ENCODE data around the gene PRKD1.

PRKD1 gene

GRCh38 chr14:29629839-29630238 lies 297.8 kb downstream of the PRKD1 start:
- ChIA-PET POLR2A (no interaction called here), CTCF (no interaction called here)

GRCh38 chr14:29627137-29627536 lies 300.5 kb downstream of the PRKD1 start:
- no peak overlapping the region for H3K27ac ChIP-seq (ENCODE audit: insufficient read depth in 1 of 2, low read depth in 1 of 2, low read length in 2 of 2, poor library complexity in 1 of 2, severe bottlenecking in 2 of 2)
- no peaks in the 10 kb centered on the region for H3K4me1 ChIP-seq (ENCODE audit: control extremely low read depth in 1 of 4, control insufficient read depth in 4 of 4, insufficient read depth in 4 of 4, low read length in 3 of 4)
- H3K9me3 ChIP-seq (ENCODE audit: control extremely low read depth in 1 of 5, control insufficient read depth in 4 of 5, insufficient read depth in 2 of 5, low read depth in 1 of 5, low read length in 4 of 5), result no peaks in the 10 kb centered on the region
- CTCF ChIA-PET, result no interaction called here
- H3K36me3 ChIP-seq (ENCODE audit: control insufficient read depth in 4 of 4, insufficient read depth in 4 of 4, low read length in 3 of 4), result no peaks in the 10 kb centered on the region
- H3K27me3 ChIP-seq (replicated peaks in 2 of 5; ENCODE audit: control insufficient read depth in 4 of 5, insufficient read depth in 5 of 5, low read length in 4 of 5), result no peaks in the 10 kb centered on the region
- DNase-seq, result no peak
- WGBS (ENCODE audit: insufficient coverage), result 100% methylated on average over 1 of the region's 3 CpGs
- POLR2A ChIA-PET, result no interaction called here
- no peak overlapping the region for H3K4me3 ChIP-seq (ENCODE audit: control insufficient read depth in 1 of 7, extremely low read depth in 1 of 7, insufficient read depth in 4 of 7, low read depth in 2 of 7, low read length in 6 of 7)

More at GRCh38 chr14:29629839-29630238, 297.8 kb downstream of the PRKD1 start:
- Histone ChIP-seq H3K27me3 (replicated peaks in 2 of 5; ENCODE audit: control insufficient read depth in 4 of 5, insufficient read depth in 5 of 5, low read length in 4 of 5) (no peaks in the 10 kb centered on the region), H3K9me3 (ENCODE audit: control extremely low read depth in 1 of 5, control insufficient read depth in 4 of 5, insufficient read depth in 2 of 5, low read depth in 1 of 5, low read length in 4 of 5) (no peaks in the 10 kb centered on the region), H3K4me1 (ENCODE audit: control extremely low read depth in 1 of 4, control insufficient read depth in 4 of 4, insufficient read depth in 4 of 4, low read length in 3 of 4) (no peaks in the 10 kb centered on the region), H3K27ac (ENCODE audit: insufficient read depth in 1 of 2, low read depth in 1 of 2, low read length in 2 of 2, poor library complexity in 1 of 2, severe bottlenecking in 2 of 2) (no peak overlapping the region), H3K4me3 (ENCODE audit: control insufficient read depth in 1 of 7, extremely low read depth in 1 of 7, insufficient read depth in 4 of 7, low read depth in 2 of 7, low read length in 6 of 7) (no peak overlapping the region), H3K36me3 (ENCODE audit: control insufficient read depth in 4 of 4, insufficient read depth in 4 of 4, low read length in 3 of 4) (no peaks in the 10 kb centered on the region)
- no peak for DNase-seq

- WGBS (ENCODE audit: insufficient coverage), result no CpG with 5 or more reads among the region's 4 CpGs
Observed at GRCh38 chr14:29618323-29619067, 309.2 kb downstream of the PRKD1 start.

GRCh38 chr14:29616922-29617321 lies 310.7 kb downstream of the PRKD1 start:
- no peak overlapping the region for H3K27ac ChIP-seq (ENCODE audit: insufficient read depth in 1 of 2, low read depth in 1 of 2, low read length in 2 of 2, poor library complexity in 1 of 2, severe bottlenecking in 2 of 2)
- H3K9me3 ChIP-seq (ENCODE audit: control extremely low read depth in 1 of 5, control insufficient read depth in 4 of 5, insufficient read depth in 2 of 5, low read depth in 1 of 5, low read length in 4 of 5), result no peaks in the 10 kb centered on the region
- H3K36me3 ChIP-seq (ENCODE audit: control insufficient read depth in 4 of 4, insufficient read depth in 4 of 4, low read length in 3 of 4), result no peaks in the 10 kb centered on the region
- POLR2A ChIA-PET, result no interaction called here
- CTCF ChIA-PET, result no interaction called here
- no peak overlapping the region for H3K4me3 ChIP-seq (ENCODE audit: control insufficient read depth in 1 of 7, extremely low read depth in 1 of 7, insufficient read depth in 4 of 7, low read depth in 2 of 7, low read length in 6 of 7)
- H3K27me3 ChIP-seq (replicated peaks in 2 of 5; ENCODE audit: control insufficient read depth in 4 of 5, insufficient read depth in 5 of 5, low read length in 4 of 5), result no peaks in the 10 kb centered on the region
- H3K4me1 ChIP-seq (ENCODE audit: control extremely low read depth in 1 of 4, control insufficient read depth in 4 of 4, insufficient read depth in 4 of 4, low read length in 3 of 4), result no peaks in the 10 kb centered on the region
- no peak for DNase-seq

More at GRCh38 chr14:29618323-29619067, 309.2 kb downstream of the PRKD1 start:
- POLR2A ChIA-PET, result no interaction called here
- H3K36me3 ChIP-seq (ENCODE audit: control insufficient read depth in 4 of 4, insufficient read depth in 4 of 4, low read length in 3 of 4), result no peaks in the 10 kb centered on the region
- CTCF ChIA-PET, result interaction anchor here (0.5 to 0.6 kb wide), 2 partner anchors 37 to 945 kb away, joined by 3 read pairs; no protein-coding TSS in a partner anchor
- H3K4me3 ChIP-seq (ENCODE audit: control insufficient read depth in 1 of 7, extremely low read depth in 1 of 7, insufficient read depth in 4 of 7, low read depth in 2 of 7, low read length in 6 of 7), result no peak overlapping the region
- no peak for DNase-seq
- H3K4me1 ChIP-seq (ENCODE audit: control extremely low read depth in 1 of 4, control insufficient read depth in 4 of 4, insufficient read depth in 4 of 4, low read length in 3 of 4), result no peaks in the 10 kb centered on the region
- H3K9me3 ChIP-seq (ENCODE audit: control extremely low read depth in 1 of 5, control insufficient read depth in 4 of 5, insufficient read depth in 2 of 5, low read depth in 1 of 5, low read length in 4 of 5), result no peaks in the 10 kb centered on the region
- no peak overlapping the region for H3K27ac ChIP-seq (ENCODE audit: insufficient read depth in 1 of 2, low read depth in 1 of 2, low read length in 2 of 2, poor library complexity in 1 of 2, severe bottlenecking in 2 of 2)
- no peaks in the 10 kb centered on the region for H3K27me3 ChIP-seq (replicated peaks in 2 of 5; ENCODE audit: control insufficient read depth in 4 of 5, insufficient read depth in 5 of 5, low read length in 4 of 5)

- CTCF ChIA-PET, result no interaction called here
Observed at GRCh38 chr14:29608861-29609260, 318.8 kb downstream of the PRKD1 start.

GRCh38 chr14:29607169-29607568 lies 320.5 kb downstream of the PRKD1 start:
- peak in 1 of 3 donors; percentile 4 for DNase-seq
- no peaks in the 10 kb centered on the region for H3K9me3 ChIP-seq (ENCODE audit: control extremely low read depth in 1 of 5, control insufficient read depth in 4 of 5, insufficient read depth in 2 of 5, low read depth in 1 of 5, low read length in 4 of 5)
- no peaks in the 10 kb centered on the region for H3K4me1 ChIP-seq (ENCODE audit: control extremely low read depth in 1 of 4, control insufficient read depth in 4 of 4, insufficient read depth in 4 of 4, low read length in 3 of 4)
- ChIA-PET POLR2A (no interaction called here), CTCF (no interaction called here)
- no peak overlapping the region for H3K27ac ChIP-seq (ENCODE audit: insufficient read depth in 1 of 2, low read depth in 1 of 2, low read length in 2 of 2, poor library complexity in 1 of 2, severe bottlenecking in 2 of 2)
- H3K4me3 ChIP-seq (ENCODE audit: control insufficient read depth in 1 of 7, extremely low read depth in 1 of 7, insufficient read depth in 4 of 7, low read depth in 2 of 7, low read length in 6 of 7), result no peak overlapping the region
- H3K27me3 ChIP-seq (replicated peaks in 2 of 5; ENCODE audit: control insufficient read depth in 4 of 5, insufficient read depth in 5 of 5, low read length in 4 of 5), result no peaks in the 10 kb centered on the region
- no peaks in the 10 kb centered on the region for H3K36me3 ChIP-seq (ENCODE audit: control insufficient read depth in 4 of 4, insufficient read depth in 4 of 4, low read length in 3 of 4)
- WGBS (ENCODE audit: insufficient coverage), result 93% methylated on average over 4 of the region's 5 CpGs

More at GRCh38 chr14:29608861-29609260, 318.8 kb downstream of the PRKD1 start:
- no peaks in the 10 kb centered on the region for H3K9me3 ChIP-seq (ENCODE audit: control extremely low read depth in 1 of 5, control insufficient read depth in 4 of 5, insufficient read depth in 2 of 5, low read depth in 1 of 5, low read length in 4 of 5)
- H3K27me3 ChIP-seq (replicated peaks in 2 of 5; ENCODE audit: control insufficient read depth in 4 of 5, insufficient read depth in 5 of 5, low read length in 4 of 5), result no peaks in the 10 kb centered on the region
- no peak for DNase-seq
- no peaks in the 10 kb centered on the region for H3K4me1 ChIP-seq (ENCODE audit: control extremely low read depth in 1 of 4, control insufficient read depth in 4 of 4, insufficient read depth in 4 of 4, low read length in 3 of 4)
- no peak overlapping the region for H3K4me3 ChIP-seq (ENCODE audit: control insufficient read depth in 1 of 7, extremely low read depth in 1 of 7, insufficient read depth in 4 of 7, low read depth in 2 of 7, low read length in 6 of 7)
- WGBS (ENCODE audit: insufficient coverage), result no CpG with 5 or more reads among the region's 2 CpGs
- no peak overlapping the region for H3K27ac ChIP-seq (ENCODE audit: insufficient read depth in 1 of 2, low read depth in 1 of 2, low read length in 2 of 2, poor library complexity in 1 of 2, severe bottlenecking in 2 of 2)
- H3K36me3 ChIP-seq (ENCODE audit: control insufficient read depth in 4 of 4, insufficient read depth in 4 of 4, low read length in 3 of 4), result no peaks in the 10 kb centered on the region
- POLR2A ChIA-PET, result no interaction called here

- no peaks in the 10 kb centered on the region for H3K9me3 ChIP-seq (ENCODE audit: control extremely low read depth in 1 of 5, control insufficient read depth in 4 of 5, insufficient read depth in 2 of 5, low read depth in 1 of 5, low read length in 4 of 5)
- DNase-seq, result no peak
- ChIA-PET POLR2A (no interaction called here), CTCF (no interaction called here)
- no peaks in the 10 kb centered on the region for H3K4me1 ChIP-seq (ENCODE audit: control extremely low read depth in 1 of 4, control insufficient read depth in 4 of 4, insufficient read depth in 4 of 4, low read length in 3 of 4)
- no peak overlapping the region for H3K4me3 ChIP-seq (ENCODE audit: control insufficient read depth in 1 of 7, extremely low read depth in 1 of 7, insufficient read depth in 4 of 7, low read depth in 2 of 7, low read length in 6 of 7)
- no peaks in the 10 kb centered on the region for H3K36me3 ChIP-seq (ENCODE audit: control insufficient read depth in 4 of 4, insufficient read depth in 4 of 4, low read length in 3 of 4)
- no peaks in the 10 kb centered on the region for H3K27me3 ChIP-seq (replicated peaks in 2 of 5; ENCODE audit: control insufficient read depth in 4 of 5, insufficient read depth in 5 of 5, low read length in 4 of 5)
- WGBS (ENCODE audit: insufficient coverage), result no CpG with 5 or more reads among the region's 3 CpGs
- H3K27ac ChIP-seq (ENCODE audit: insufficient read depth in 1 of 2, low read depth in 1 of 2, low read length in 2 of 2, poor library complexity in 1 of 2, severe bottlenecking in 2 of 2), result no peak overlapping the region
Observed at GRCh38 chr14:29603696-29604095, 324.0 kb downstream of the PRKD1 start.

All from common myeloid progenitor, CD34-positive (primary cell).